Activated CD4-positive, alpha-beta memory T cell treated with anti-CD3 and anti-CD28 coated beads for 36 hours (primary cell): ENCODE measurements around the gene GMFB. TPM values are rescaled to one million over a fixed set of nuclear protein-coding genes. Genes with fewer than 3 reads are reported as not detected.
A peak's percentile ranks its signal among the peaks of the same experiment; 100 is the strongest.
"Not testable (repeated sequence)": the region's sequence is repeated elsewhere in the genome, so short reads cannot be mapped to it uniquely, and the experiment has no call there.

Experiments
- CTCF ChIA-PET: fragments of 350-600 bp; sonication (Branson Sonifier 250); formaldehyde crosslinking; loops from one replicate; lab custom pipeline; 2021; ENCODE audit warnings: antibody characterized with exemption, inconsistent platforms; lab: Charles Lee
- POLR2A ChIA-PET: fragments of 350-600 bp; sonication (Branson Sonifier 250); formaldehyde crosslinking; loops from one replicate; lab custom pipeline; 2021; ENCODE audit warnings: antibody characterized with exemption; lab: Charles Lee
- DNase-seq: peaks from one replicate; pipeline ENCODE4 v3.0.0-alpha.2; 2020
- H3K27ac Mint-ChIP-seq: one replicate; pipeline ENCODE4 v1.8.0; 2021; ENCODE audit warnings: mixed read lengths
- H3K27me3 Mint-ChIP-seq: one replicate; pipeline ENCODE4 v1.8.0; 2021; ENCODE audit warnings: mixed read lengths
- H3K36me3 Mint-ChIP-seq: one replicate; pipeline ENCODE4 v1.8.0; 2021; ENCODE audit warnings: mixed read lengths
- H3K4me1 Mint-ChIP-seq: one replicate; pipeline ENCODE4 v1.8.0; 2021; ENCODE audit warnings: low read depth, mixed read lengths
- H3K4me3 Mint-ChIP-seq: one replicate; pipeline ENCODE4 v1.8.0; 2021; ENCODE audit warnings: mild to moderate bottlenecking, mixed read lengths
- H3K9me3 Mint-ChIP-seq: one replicate; pipeline ENCODE4 v1.8.0; 2021; ENCODE audit warnings: mixed read lengths
- intact Hi-C: fragments of 100-400 bp; cut with micrococcal nuclease; formaldehyde crosslinking; loops from one replicate; pipeline ENCODE4 v1.15.1; 2023
- total RNA-seq, 2 experiments: library from RNA; stranded (reverse); gene quantifications; one replicate each; pipeline ENCODE4 v1.2.3, GENCODE V29; 2021

The GMFB gene
- total RNA-seq, 2 experiments from 2014 or later: 39.0 to 43.6 TPM

- Mint-ChIP-seq H3K36me3 (peaks cover 11% of the 10 kb centered on the region), H3K4me3 (no peak overlapping the region), H3K4me1 (peaks cover 4% of the 10 kb centered on the region), H3K9me3 (peaks cover 17% of the 10 kb centered on the region), H3K27me3 (no peaks in the 10 kb centered on the region), H3K27ac (no peak overlapping the region)
- no peak for DNase-seq
- intact Hi-C loops: no loop called here
- ChIA-PET POLR2A (no interaction called here), CTCF (no interaction called here)
Observed at GRCh38 chr14:54455363-54455762, 33.4 kb downstream of the GMFB start.

GRCh38 chr14:54453990-54454389 lies 34.8 kb downstream of the GMFB start:
- H3K36me3 Mint-ChIP-seq, H3K27ac Mint-ChIP-seq, POLR2A ChIA-PET, DNase-seq, CTCF ChIA-PET, intact Hi-C loops, H3K4me3 Mint-ChIP-seq, H3K9me3 Mint-ChIP-seq, H3K27me3 Mint-ChIP-seq, H3K4me1 Mint-ChIP-seq: not testable (repeated sequence)

- Mint-ChIP-seq H3K27ac (no peak overlapping the region), H3K9me3 (no peaks in the 10 kb centered on the region), H3K27me3 (peaks cover 2% of the 10 kb centered on the region), H3K36me3 (no peaks in the 10 kb centered on the region), H3K4me3 (no peak overlapping the region), H3K4me1 (peaks cover 4% of the 10 kb centered on the region)
- CTCF ChIA-PET: interaction anchor here (0.6 kb wide), 1 partner anchor 461 kb away, joined by 3 read pairs; no protein-coding TSS in a partner anchor
- DNase-seq: no peak
- intact Hi-C loops: no loop called here
- POLR2A ChIA-PET: no interaction called here
Observed at GRCh38 chr14:54453252-54453651, 35.5 kb downstream of the GMFB start.

GRCh38 chr14:54451961-54452360 lies 36.8 kb downstream of the GMFB start:
- intact Hi-C loops: no loop called here
- ChIA-PET POLR2A (no interaction called here), CTCF (interaction anchor here (0.6 kb wide), 1 partner anchor 1187 kb away, joined by 4 read pairs; no protein-coding TSS in a partner anchor)
- no peaks in the 10 kb centered on the region for H3K36me3 Mint-ChIP-seq
- H3K4me1 Mint-ChIP-seq: peaks cover 4% of the 10 kb centered on the region
- no peak overlapping the region for H3K27ac Mint-ChIP-seq
- no peak overlapping the region for H3K4me3 Mint-ChIP-seq
- no peaks in the 10 kb centered on the region for H3K9me3 Mint-ChIP-seq
- DNase-seq: no peak
- peaks cover 2% of the 10 kb centered on the region for H3K27me3 Mint-ChIP-seq

- Mint-ChIP-seq H3K27ac (no peak overlapping the region), H3K9me3 (no peaks in the 10 kb centered on the region), H3K4me1 (peaks cover 4% of the 10 kb centered on the region), H3K36me3 (no peaks in the 10 kb centered on the region), H3K27me3 (peaks cover 6% of the 10 kb centered on the region), H3K4me3 (no peak overlapping the region)
- intact Hi-C loops: no loop called here
- no peak for DNase-seq
- ChIA-PET POLR2A (no interaction called here), CTCF (no interaction called here)
Observed at GRCh38 chr14:54451121-54451601, 37.6 kb downstream of the GMFB start.

- Mint-ChIP-seq H3K4me3 (no peak overlapping the region), H3K27me3 (peaks cover 6% of the 10 kb centered on the region), H3K27ac (no peak overlapping the region), H3K36me3 (no peaks in the 10 kb centered on the region), H3K4me1 (peaks cover 4% of the 10 kb centered on the region), H3K9me3 (no peaks in the 10 kb centered on the region)
- peak; percentile 32 for DNase-seq
- CTCF ChIA-PET: no interaction called here
- POLR2A ChIA-PET: no interaction called here
- intact Hi-C loops: no loop called here
Observed at GRCh38 chr14:54450535-54450934, 38.2 kb downstream of the GMFB start.

- no peak overlapping the region for H3K4me3 Mint-ChIP-seq
- H3K9me3 Mint-ChIP-seq: no peaks in the 10 kb centered on the region
- intact Hi-C loops: no loop called here
- CTCF ChIA-PET: no interaction called here
- no peak for DNase-seq
- no peaks in the 10 kb centered on the region for H3K36me3 Mint-ChIP-seq
- H3K27ac Mint-ChIP-seq: no peak overlapping the region
- POLR2A ChIA-PET: no interaction called here
- H3K27me3 Mint-ChIP-seq: peaks cover 6% of the 10 kb centered on the region
- peaks cover 6% of the 10 kb centered on the region for H3K4me1 Mint-ChIP-seq
Observed at GRCh38 chr14:54447231-54447692, 41.5 kb downstream of the GMFB start.

GRCh38 chr14:54446161-54446693 lies 42.6 kb downstream of the GMFB start:
- peaks cover 6% of the 10 kb centered on the region for H3K27me3 Mint-ChIP-seq
- H3K9me3 Mint-ChIP-seq: no peaks in the 10 kb centered on the region
- intact Hi-C loops: no loop called here
- no peaks in the 10 kb centered on the region for H3K36me3 Mint-ChIP-seq
- peaks cover 14% of the 10 kb centered on the region for H3K4me1 Mint-ChIP-seq
- ChIA-PET CTCF (interaction anchor here (2.5 kb wide), 1 partner anchor 49 kb away, joined by 6 read pairs; the partner anchor contains the start of gene CDKN3), POLR2A (interaction anchor here (1.1 kb wide), 1 partner anchor 11 kb away, joined by 3 read pairs; no protein-coding TSS in a partner anchor)
- H3K4me3 Mint-ChIP-seq: no peak overlapping the region
- DNase-seq: no peak
- H3K27ac Mint-ChIP-seq: no peak overlapping the region

- Mint-ChIP-seq H3K4me1 (peaks cover 20% of the 10 kb centered on the region), H3K9me3 (no peaks in the 10 kb centered on the region), H3K36me3 (peaks cover 9% of the 10 kb centered on the region), H3K27me3 (peaks cover 6% of the 10 kb centered on the region), H3K4me3 (no peak overlapping the region), H3K27ac (no peak overlapping the region)
- POLR2A ChIA-PET: no interaction called here
- CTCF ChIA-PET: interaction anchor here (2.5 kb wide), 1 partner anchor 47 kb away, joined by 6 read pairs; the partner anchor contains the start of gene CDKN3
- intact Hi-C loops: loop anchor here (5.0 kb wide), 2 partner anchors 183 to 288 kb away; no protein-coding TSS in a partner anchor
- DNase-seq: no peak
Observed at GRCh38 chr14:54444681-54445080, 44.1 kb downstream of the GMFB start.

- peaks cover 25% of the 10 kb centered on the region for H3K4me1 Mint-ChIP-seq
- ChIA-PET POLR2A (no interaction called here), CTCF (interaction anchor here (2.5 kb wide), 1 partner anchor 47 kb away, joined by 6 read pairs; the partner anchor contains the start of gene CDKN3)
- H3K27me3 Mint-ChIP-seq: peaks cover 6% of the 10 kb centered on the region
- DNase-seq: no peak
- no peaks in the 10 kb centered on the region for H3K9me3 Mint-ChIP-seq
- intact Hi-C loops: loop anchor here (5.0 kb wide), 2 partner anchors 183 to 288 kb away; no protein-coding TSS in a partner anchor
- H3K27ac Mint-ChIP-seq: no peak overlapping the region
- H3K36me3 Mint-ChIP-seq: peaks cover 12% of the 10 kb centered on the region
- H3K4me3 Mint-ChIP-seq: no peak overlapping the region
Observed at GRCh38 chr14:54443981-54444380, 44.8 kb downstream of the GMFB start.

- H3K4me3 Mint-ChIP-seq: not testable (repeated sequence)
Observed at GRCh38 chr14:54442961-54443360, 45.8 kb downstream of the GMFB start.

More at GRCh38 chr14:54442961-54443360, 45.8 kb downstream of the GMFB start:
- POLR2A ChIA-PET, H3K9me3 Mint-ChIP-seq, DNase-seq, H3K27me3 Mint-ChIP-seq, H3K27ac Mint-ChIP-seq: not testable (repeated sequence)
- H3K4me1 Mint-ChIP-seq: peaks cover 35% of the 10 kb centered on the region
- CTCF ChIA-PET: interaction anchor here (1.4 to 2.3 kb wide), 2 partner anchors 66 to 331 kb away, joined by 4 to 5 read pairs; no protein-coding TSS in a partner anchor
- H3K36me3 Mint-ChIP-seq: peaks cover 15% of the 10 kb centered on the region
- intact Hi-C loops: loop anchor here (5.0 kb wide), 2 partner anchors 184 to 289 kb away; no protein-coding TSS in a partner anchor
